Urinary bladder (tissue), 4 donors: ENCODE data around the gene FAM13B. TPM values are rescaled to one million over a fixed set of nuclear protein-coding genes. Genes with fewer than 3 reads are reported as not detected.
"Not testable (repeated sequence)": the region's sequence is repeated elsewhere in the genome, so short reads cannot be mapped to it uniquely, and the experiment has no call there.

Source experiments
- DNase-seq: peaks from one replicate; pipeline ENCODE4 v3.0.0-alpha.2; 2015; ENCODE audit errors: extremely low spot score
- H3K27ac ChIP-seq: one replicate; pipeline ENCODE4 v1.5.1; 2013; ENCODE audit warnings: low read depth, mild to moderate bottlenecking, moderate library complexity
- H3K36me3 ChIP-seq: one replicate; pipeline ENCODE4 v1.6.1; 2013; ENCODE audit warnings: mild to moderate bottlenecking, moderate library complexity; ENCODE audit not compliant: insufficient read depth
- H3K4me1 ChIP-seq: one replicate; pipeline ENCODE4 v1.6.1; 2013; ENCODE audit warnings: mild to moderate bottlenecking, moderate library complexity; ENCODE audit not compliant: insufficient read depth
- H3K4me3 ChIP-seq: one replicate; pipeline ENCODE4 v1.5.1; 2013; ENCODE audit warnings: low read depth, low read length
- WGBS: extraction: QIAGEN DNeasy Blood & Tissue Kit; methylation state at CpG from one replicate; pipeline ENCODE4 v1.1.7; 2013; 5-methylcytosine and 5-hydroxymethylcytosine counted together
- polyA plus RNA-seq: library from polyadenylated mRNA; stranded (reverse); fragments of 200-250 nt; gene quantifications from one replicate; pipeline ENCODE4 v1.2.3, GENCODE V29; 2013
- total RNA-seq: library from RNA; depleted of rRNA; stranded (reverse); fragments of >200 nt; gene quantifications from one replicate; pipeline ENCODE4 v1.2.3, GENCODE V29; 2014
- donor health status: healthy with polysubstance abuse.
- donor health status: healthy.

The FAM13B gene
- total and polyA plus RNA-seq, 2 donors, result 32.6 to 107 TPM

DNA sequence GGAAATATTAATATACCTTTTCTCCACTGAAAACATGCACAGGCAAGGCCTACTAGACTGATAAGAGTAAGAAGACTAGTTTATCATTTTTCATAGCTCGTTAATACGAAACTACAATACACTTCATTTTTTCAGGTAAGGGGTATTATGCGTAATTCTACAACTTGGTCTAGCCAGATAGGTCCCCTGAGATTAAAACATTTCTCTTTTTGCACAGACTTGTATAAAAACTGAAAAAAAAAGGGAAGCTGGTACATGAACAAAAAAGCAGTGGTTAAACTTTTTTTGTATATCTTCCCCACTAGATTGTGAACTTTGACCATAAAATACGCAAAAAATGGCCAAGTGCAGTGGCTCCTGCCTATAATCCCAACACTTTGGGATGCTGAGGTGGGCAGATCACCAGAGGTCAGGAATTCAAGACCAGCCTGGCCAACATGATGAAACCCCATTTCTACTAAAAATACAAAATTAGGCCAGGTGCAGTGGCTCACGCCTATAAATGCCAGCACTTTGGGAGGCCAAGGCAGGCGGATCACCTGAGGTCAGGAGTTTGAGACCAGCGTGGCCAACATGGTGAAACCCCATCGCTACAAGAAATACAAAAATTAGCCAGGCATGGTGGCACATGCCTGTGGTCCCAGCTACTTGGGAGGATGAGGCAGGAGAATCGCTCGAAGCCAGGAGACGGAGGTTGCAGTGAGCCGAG is 4.5 kb downstream of the FAM13B start:
- not testable (repeated sequence) for DNase-seq, H3K4me3 ChIP-seq, H3K36me3 ChIP-seq, H3K4me1 ChIP-seq, H3K27ac ChIP-seq
- WGBS, result 94% methylated on average over 12 of the region's 12 CpGs

DNA sequence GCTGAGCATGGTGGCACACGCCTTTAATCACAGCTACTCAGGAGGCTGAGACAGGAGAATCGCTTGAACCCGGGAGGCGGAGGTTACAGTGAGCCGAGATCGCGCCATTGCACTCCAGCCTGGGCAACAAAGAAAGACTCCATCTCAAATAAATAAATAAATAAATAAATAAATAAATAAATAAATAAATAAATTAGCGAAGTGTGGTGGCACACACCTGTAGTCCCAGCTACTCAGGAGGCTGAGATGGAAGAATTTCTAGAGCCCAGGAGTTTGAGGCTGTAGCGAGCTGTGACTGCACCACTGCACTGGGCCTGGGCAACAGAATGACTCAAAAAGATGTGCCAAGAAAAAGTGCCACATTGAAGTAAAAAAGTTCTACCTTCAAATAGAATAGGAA is 6.1 kb downstream of the FAM13B start:
- H3K4me1 ChIP-seq, H3K4me3 ChIP-seq, DNase-seq, H3K27ac ChIP-seq, H3K36me3 ChIP-seq: not testable (repeated sequence)
- 98% methylated on average over 9 of the region's 9 CpGs for WGBS

DNA sequence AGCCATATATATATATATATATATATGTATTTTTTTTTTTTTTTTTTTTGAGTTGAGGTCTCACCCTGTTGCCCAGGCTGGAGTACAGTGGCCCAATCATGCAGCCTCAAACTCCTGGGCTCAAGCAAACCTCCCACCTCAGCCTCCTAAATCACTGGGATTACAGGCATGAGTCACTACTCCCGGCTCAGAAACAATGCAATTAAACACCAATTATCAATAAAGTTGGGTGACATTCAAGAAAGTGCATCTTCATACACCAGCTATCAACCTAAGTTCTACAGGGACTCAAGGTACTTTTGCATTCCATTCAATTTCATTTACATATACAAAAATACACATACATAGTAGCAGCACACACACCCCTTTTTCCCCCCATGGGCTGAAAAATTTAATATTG is 7.6 kb downstream of the FAM13B start:
- Histone ChIP-seq H3K27ac (no peak overlapping the region), H3K4me1 (no peaks in the 10 kb centered on the region), H3K36me3 (no peaks in the 10 kb centered on the region), H3K4me3 (no peak overlapping the region)
- WGBS, result 82% methylated on average over 1 of the region's 1 CpG
- no peak for DNase-seq

DNA sequence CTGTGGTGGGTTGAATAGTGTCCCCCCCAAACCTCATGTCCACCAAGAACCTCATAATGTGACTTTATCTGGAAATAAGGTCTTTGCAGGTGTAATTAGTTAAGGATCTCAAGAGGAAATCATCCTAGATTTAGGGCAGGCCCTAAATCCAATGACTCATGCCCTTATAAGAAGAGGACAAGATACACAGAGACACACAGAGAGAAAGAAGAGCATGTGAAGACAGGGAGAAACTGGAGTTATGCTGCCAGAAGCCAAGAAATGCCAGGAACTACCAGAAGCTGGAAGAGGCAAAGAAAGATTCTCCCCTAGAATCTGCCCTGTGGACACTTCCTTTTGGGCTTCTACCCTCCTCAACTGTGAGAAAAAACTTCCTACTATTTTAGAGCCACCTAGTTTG is 8.8 kb downstream of the FAM13B start:
- Histone ChIP-seq H3K4me1 (no peaks in the 10 kb centered on the region), H3K27ac (no peak overlapping the region), H3K4me3 (no peak overlapping the region), H3K36me3 (no peaks in the 10 kb centered on the region)
- no peak for DNase-seq

- no peaks in the 10 kb centered on the region for H3K4me1 ChIP-seq
- DNase-seq, result no peak
- no peak overlapping the region for H3K27ac ChIP-seq
- WGBS, result 87% methylated on average over 3 of the region's 3 CpGs
- H3K36me3 ChIP-seq, result no peaks in the 10 kb centered on the region
- no peak overlapping the region for H3K4me3 ChIP-seq
Measured at GRCh38 chr5:138022912-138023311, 10.0 kb downstream of the FAM13B start.

GRCh38 chr5:138021771-138022170 is 11.1 kb downstream of the FAM13B start:
- 25% methylated on average over 1 of the region's 1 CpG for WGBS
- H3K4me1 ChIP-seq, result no peaks in the 10 kb centered on the region
- no peak overlapping the region for H3K27ac ChIP-seq
- no peak for DNase-seq
- H3K36me3 ChIP-seq, result no peaks in the 10 kb centered on the region
- no peak overlapping the region for H3K4me3 ChIP-seq

- WGBS, result 41% methylated on average over 3 of the region's 3 CpGs
- Histone ChIP-seq H3K4me3 (no peak overlapping the region), H3K4me1 (no peaks in the 10 kb centered on the region), H3K36me3 (no peaks in the 10 kb centered on the region), H3K27ac (no peak overlapping the region)
- no peak for DNase-seq
Measured at GRCh38 chr5:138018849-138019248, 14.0 kb downstream of the FAM13B start.

- no peak overlapping the region for H3K4me3 ChIP-seq
- no peak overlapping the region for H3K27ac ChIP-seq
- H3K4me1 ChIP-seq, result no peaks in the 10 kb centered on the region
- DNase-seq, result no peak
- H3K36me3 ChIP-seq, result no peaks in the 10 kb centered on the region
- WGBS, result 99% methylated on average over 2 of the region's 2 CpGs
Measured at GRCh38 chr5:138015916-138016315, 17.0 kb downstream of the FAM13B start.

DNA sequence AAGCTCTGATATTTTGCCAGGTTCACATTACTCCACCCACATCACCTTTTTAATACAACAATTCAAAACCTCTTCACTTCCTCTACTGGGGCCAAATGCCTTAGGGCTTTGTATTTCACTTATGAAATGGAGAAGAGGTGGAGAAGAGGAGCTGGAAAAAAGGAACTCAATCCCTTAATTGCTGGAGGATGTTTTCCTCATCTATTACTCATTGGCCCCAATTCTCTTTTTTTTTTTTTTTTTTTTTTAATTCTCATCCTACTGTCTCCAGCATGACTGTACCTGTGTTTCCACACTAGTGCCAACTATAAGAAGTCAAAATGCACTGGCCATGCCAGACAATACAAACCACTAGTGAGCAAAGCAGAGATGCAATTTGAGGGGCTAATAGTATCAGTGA is 20.9 kb downstream of the FAM13B start:
- no peaks in the 10 kb centered on the region for H3K36me3 ChIP-seq
- no peak for DNase-seq

DNA sequence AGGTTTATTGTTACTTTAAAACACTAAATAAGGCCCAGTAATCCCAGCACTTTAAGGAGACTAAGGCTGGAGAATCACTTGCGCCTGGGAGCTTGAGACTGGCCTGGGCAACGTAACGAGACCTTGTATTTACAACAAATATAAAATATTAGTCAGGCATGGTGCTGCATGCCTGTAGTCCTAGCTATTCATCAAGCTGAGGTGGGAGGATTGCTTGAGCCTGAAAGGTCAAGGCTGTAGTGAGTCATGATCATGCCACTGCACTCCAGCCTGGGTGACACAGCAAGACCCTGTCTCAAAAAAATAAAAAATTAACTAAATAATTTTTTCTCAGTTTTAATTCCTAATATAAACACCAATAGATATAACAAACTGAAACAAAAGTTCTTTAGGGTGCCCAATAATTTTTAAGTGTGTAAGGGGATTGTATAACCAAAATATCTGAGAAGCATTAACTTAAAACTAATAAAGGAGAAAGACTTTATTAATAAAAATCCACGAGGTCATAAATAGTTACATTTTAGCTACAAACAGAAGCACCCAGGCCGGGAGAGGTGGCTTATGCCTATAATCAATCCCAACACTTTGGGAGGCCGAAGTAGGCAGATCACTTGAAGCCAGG is 32.7 kb downstream of the FAM13B start:
- Histone ChIP-seq H3K36me3 (peaks cover 5% of the 10 kb centered on the region), H3K4me1 (no peaks in the 10 kb centered on the region), H3K27ac (no peak overlapping the region), H3K4me3 (no peak overlapping the region)
- DNase-seq, result no peak
- WGBS, result 79% methylated on average over 6 of the region's 6 CpGs

More for the DNA sequence above, 20.9 kb downstream of the FAM13B start:
- H3K4me1 ChIP-seq, result no peaks in the 10 kb centered on the region
- no peak overlapping the region for H3K27ac ChIP-seq
- H3K4me3 ChIP-seq, result no peak overlapping the region

- Histone ChIP-seq H3K4me1 (peaks cover 2% of the 10 kb centered on the region), H3K27ac (no peak overlapping the region), H3K4me3 (no peak overlapping the region), H3K36me3 (peaks cover 5% of the 10 kb centered on the region)
- DNase-seq, result no peak
- WGBS, result 87% methylated on average over 1 of the region's 1 CpG
Measured at GRCh38 chr5:137997726-137998213, 35.1 kb downstream of the FAM13B start.

- Histone ChIP-seq H3K36me3 (peaks cover 5% of the 10 kb centered on the region), H3K4me3 (no peak overlapping the region), H3K4me1 (peaks cover 2% of the 10 kb centered on the region), H3K27ac (no peak overlapping the region)
- DNase-seq, result no peak
- 74% methylated on average over 3 of the region's 3 CpGs for WGBS
Measured at GRCh38 chr5:137995749-137996128, 37.1 kb downstream of the FAM13B start.

DNA sequence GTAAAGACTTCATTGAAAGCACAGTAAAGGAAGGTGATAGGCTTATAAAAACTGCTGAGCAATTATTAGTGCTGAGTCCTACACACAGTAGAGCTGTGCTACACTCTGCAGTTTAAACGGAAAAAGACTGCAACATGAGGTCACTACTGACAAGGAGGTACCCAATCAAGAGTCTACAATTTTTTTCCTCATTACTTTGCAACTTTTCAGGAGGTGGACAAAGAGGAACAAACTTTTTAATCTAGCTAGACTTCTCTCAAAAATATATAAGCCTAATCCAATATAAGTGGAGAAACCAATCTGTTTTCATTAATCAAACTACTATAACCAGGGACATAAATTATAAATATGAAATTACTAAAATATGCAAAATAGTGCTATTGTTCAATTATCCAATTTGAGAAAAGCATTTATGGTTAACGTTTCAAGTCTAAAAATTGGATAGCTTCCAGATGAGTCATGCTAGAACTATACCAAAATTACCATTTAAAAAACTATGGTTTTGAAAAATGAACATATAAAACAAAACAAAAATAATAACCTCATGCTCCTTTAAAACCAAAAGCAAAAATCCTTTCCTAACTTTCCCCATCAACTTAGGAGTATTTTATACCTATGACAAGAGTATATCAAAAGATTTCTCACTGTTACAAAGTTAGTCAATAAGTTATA is 37.7 kb downstream of the FAM13B start:
- H3K4me3 ChIP-seq, result no peak overlapping the region
- no peak for DNase-seq
- 25% methylated on average over 2 of the region's 2 CpGs for WGBS
- peaks cover 2% of the 10 kb centered on the region for H3K4me1 ChIP-seq
- H3K27ac ChIP-seq, result no peak overlapping the region
- H3K36me3 ChIP-seq, result peaks cover 5% of the 10 kb centered on the region

GRCh38 chr5:137994556-137994955 is 38.3 kb downstream of the FAM13B start:
- WGBS, result 84% methylated on average over 2 of the region's 2 CpGs
- no peak overlapping the region for H3K4me3 ChIP-seq
- DNase-seq, result no peak
- no peak overlapping the region for H3K27ac ChIP-seq
- H3K4me1 ChIP-seq, result peaks cover 2% of the 10 kb centered on the region
- peaks cover 5% of the 10 kb centered on the region for H3K36me3 ChIP-seq
